ENCODE results near the gene FDCSP. TPM values are rescaled to one million over a fixed set of nuclear protein-coding genes. Genes with fewer than 3 reads are reported as not detected.

Gene FDCSP
- total and polyA plus RNA-seq, 2 experiments from 2014 or later, result not detected

DNA sequence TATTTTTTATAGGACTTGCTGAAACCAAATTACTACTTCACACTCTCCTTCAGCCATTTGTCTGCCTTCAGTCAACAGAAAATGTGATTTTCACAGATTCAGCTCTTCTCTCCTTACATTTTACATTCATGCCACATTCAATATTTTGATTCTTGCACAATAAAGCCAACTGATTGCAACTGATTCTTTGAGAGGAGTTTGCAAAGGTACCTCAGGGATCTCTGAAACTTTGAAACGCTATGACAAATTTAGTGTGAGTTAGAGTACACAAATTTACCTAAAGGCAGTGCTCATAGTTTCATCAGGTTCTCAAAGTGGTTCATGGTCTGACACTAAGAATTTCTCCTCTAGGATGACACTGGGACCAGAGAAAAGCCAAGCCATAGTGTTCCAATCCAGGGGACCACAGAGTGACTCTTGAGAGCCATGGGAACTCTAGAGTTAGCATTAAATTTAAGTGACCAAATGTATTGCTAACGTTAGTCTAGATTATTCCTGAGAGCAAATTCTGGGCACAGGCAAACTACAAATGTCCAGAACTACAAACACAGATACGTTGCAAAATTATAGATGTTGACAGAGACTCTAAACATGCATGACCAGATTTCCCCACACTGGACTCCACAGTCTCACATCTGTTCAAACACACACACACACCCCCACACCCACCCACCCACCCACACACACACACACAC lies 25.5 kb downstream of the FDCSP start (continued):
- TF ChIP-seq, protein P1, sequence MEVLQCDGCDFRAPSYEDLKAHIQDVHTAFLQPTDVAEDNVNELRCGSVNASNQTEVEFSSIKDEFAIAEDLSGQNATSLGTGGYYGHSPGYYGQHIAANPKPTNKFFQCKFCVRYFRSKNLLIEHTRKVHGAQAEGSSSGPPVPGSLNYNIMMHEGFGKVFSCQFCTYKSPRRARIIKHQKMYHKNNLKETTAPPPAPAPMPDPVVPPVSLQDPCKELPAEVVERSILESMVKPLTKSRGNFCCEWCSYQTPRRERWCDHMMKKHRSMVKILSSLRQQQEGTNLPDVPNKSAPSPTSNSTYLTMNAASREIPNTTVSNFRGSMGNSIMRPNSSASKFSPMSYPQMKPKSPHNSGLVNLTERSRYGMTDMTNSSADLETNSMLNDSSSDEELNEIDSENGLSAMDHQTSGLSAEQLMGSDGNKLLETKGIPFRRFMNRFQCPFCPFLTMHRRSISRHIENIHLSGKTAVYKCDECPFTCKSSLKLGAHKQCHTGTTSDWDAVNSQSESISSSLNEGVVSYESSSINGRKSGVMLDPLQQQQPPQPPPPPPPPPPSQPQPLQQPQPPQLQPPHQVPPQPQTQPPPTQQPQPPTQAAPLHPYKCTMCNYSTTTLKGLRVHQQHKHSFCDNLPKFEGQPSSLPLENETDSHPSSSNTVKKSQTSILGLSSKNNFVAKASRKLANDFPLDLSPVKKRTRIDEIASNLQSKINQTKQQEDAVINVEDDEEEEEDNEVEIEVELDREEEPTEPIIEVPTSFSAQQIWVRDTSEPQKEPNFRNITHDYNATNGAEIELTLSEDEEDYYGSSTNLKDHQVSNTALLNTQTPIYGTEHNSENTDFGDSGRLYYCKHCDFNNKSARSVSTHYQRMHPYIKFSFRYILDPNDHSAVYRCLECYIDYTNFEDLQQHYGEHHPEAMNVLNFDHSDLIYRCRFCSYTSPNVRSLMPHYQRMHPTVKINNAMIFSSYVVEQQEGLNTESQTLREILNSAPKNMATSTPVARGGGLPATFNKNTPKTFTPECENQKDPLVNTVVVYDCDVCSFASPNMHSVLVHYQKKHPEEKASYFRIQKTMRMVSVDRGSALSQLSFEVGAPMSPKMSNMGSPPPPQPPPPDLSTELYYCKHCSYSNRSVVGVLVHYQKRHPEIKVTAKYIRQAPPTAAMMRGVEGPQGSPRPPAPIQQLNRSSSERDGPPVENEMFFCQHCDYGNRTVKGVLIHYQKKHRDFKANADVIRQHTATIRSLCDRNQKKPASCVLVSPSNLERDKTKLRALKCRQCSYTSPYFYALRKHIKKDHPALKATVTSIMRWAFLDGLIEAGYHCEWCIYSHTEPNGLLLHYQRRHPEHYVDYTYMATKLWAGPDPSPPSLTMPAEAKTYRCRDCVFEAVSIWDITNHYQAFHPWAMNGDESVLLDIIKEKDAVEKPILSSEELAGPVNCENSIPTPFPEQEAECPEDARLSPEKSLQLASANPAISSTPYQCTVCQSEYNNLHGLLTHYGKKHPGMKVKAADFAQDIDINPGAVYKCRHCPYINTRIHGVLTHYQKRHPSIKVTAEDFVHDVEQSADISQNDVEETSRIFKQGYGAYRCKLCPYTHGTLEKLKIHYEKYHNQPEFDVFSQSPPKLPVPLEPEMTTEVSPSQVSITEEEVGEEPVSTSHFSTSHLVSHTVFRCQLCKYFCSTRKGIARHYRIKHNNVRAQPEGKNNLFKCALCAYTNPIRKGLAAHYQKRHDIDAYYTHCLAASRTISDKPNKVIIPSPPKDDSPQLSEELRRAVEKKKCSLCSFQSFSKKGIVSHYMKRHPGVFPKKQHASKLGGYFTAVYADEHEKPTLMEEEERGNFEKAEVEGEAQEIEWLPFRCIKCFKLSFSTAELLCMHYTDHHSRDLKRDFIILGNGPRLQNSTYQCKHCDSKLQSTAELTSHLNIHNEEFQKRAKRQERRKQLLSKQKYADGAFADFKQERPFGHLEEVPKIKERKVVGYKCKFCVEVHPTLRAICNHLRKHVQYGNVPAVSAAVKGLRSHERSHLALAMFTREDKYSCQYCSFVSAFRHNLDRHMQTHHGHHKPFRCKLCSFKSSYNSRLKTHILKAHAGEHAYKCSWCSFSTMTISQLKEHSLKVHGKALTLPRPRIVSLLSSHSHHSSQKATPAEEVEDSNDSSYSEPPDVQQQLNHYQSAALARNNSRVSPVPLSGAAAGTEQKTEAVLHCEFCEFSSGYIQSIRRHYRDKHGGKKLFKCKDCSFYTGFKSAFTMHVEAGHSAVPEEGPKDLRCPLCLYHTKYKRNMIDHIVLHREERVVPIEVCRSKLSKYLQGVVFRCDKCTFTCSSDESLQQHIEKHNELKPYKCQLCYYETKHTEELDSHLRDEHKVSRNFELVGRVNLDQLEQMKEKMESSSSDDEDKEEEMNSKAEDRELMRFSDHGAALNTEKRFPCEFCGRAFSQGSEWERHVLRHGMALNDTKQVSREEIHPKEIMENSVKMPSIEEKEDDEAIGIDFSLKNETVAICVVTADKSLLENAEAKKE (CRISPR knock-in tag; IDR thresholded peaks at IDR 0.05), result no peak

DNA sequence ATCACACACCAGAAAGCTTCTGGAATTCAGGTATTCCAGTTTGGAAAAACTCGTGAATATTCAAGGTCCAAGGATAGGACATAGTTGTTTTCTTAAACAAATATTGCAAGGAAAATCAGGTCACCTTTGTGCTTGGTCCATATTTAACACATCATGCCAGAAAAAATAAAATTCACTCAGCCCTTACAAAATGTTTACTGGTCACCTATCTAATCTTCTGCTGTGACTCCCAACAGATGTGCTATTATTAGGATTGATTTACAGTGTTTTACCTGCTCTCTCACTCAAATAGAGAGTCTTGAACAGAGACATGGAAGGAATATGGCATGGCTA lies 26.0 kb downstream of the FDCSP start:
- no peaks in the 10 kb centered on the region for H3K36me3 ChIP-seq (ENCODE audit: insufficient read depth)
- H3K27ac Mint-ChIP-seq, result no peak overlapping the region
- H2AFZ ChIP-seq, result no peak overlapping the region
- no peak overlapping the region for H3K4me2 ChIP-seq
- no peaks in the 10 kb centered on the region for H3F3A ChIP-seq (replicated peaks; ENCODE audit: low read depth)
- no peaks in the 10 kb centered on the region for H4K20me1 ChIP-seq (replicated peaks; ENCODE audit: insufficient read depth)
- H3K4me1 Mint-ChIP-seq, result no peaks in the 10 kb centered on the region
- H3K27me3 Mint-ChIP-seq (ENCODE audit: insufficient read depth, low read depth, poor library complexity), result no peaks in the 10 kb centered on the region
- H3K27ac ChIP-seq (ENCODE audit: low read depth), result no peak overlapping the region
- no peaks in the 10 kb centered on the region for H3K36me3 Mint-ChIP-seq (ENCODE audit: low read depth)
- H3K27me3 ChIP-seq (ENCODE audit: insufficient read depth), result no peaks in the 10 kb centered on the region
- no peaks in the 10 kb centered on the region for H3K9me3 Mint-ChIP-seq
- no peak overlapping the region for H3K4me3 ChIP-seq
- TF ChIP-seq NANOG (IDR thresholded peaks at IDR 0.05; ENCODE audit: borderline replicate concordance) (no peak), REST (IDR thresholded peaks at IDR 0.05; ENCODE audit: unreplicated experiment) (no peak), STAT1 (IDR thresholded peaks at IDR 0.05; ENCODE audit: unreplicated experiment) (no peak), ETS1 (IDR thresholded peaks at IDR 0.05) (no peak), EZH2 (IDR thresholded peaks at IDR 0.05; ENCODE audit: low read depth, unreplicated experiment) (no peak), JUNB (IDR thresholded peaks at IDR 0.05; ENCODE audit: unreplicated experiment) (no peak)
- ATAC-seq (no peak), DNase-seq (ENCODE audit: low spot score) (no peak)
- no peak overlapping the region for H3K4me3 Mint-ChIP-seq
- H3K9me2 ChIP-seq (ENCODE audit: insufficient read depth), result no peaks in the 10 kb centered on the region
- no peaks in the 10 kb centered on the region for H3K4me1 ChIP-seq (ENCODE audit: insufficient read depth)
- H3K79me2 ChIP-seq (replicated peaks; ENCODE audit: insufficient read depth), result no peaks in the 10 kb centered on the region
